CD4-positive, alpha-beta T cell treated with Interleukin-4 for 4 hours (primary cell): Measurements from ENCODE around the gene ERVW-1.

ENCODE experiments used
- DNase-seq: peaks from one replicate; pipeline ENCODE4 v3.0.0-alpha.2; 2020

The ERVW-1 gene

GRCh38 chr7:92421676-92422435 lies 55.9 kb downstream of the ERVW-1 start:
- no peak for DNase-seq
